ENCODE results near the gene SLC22A7.

DNA sequence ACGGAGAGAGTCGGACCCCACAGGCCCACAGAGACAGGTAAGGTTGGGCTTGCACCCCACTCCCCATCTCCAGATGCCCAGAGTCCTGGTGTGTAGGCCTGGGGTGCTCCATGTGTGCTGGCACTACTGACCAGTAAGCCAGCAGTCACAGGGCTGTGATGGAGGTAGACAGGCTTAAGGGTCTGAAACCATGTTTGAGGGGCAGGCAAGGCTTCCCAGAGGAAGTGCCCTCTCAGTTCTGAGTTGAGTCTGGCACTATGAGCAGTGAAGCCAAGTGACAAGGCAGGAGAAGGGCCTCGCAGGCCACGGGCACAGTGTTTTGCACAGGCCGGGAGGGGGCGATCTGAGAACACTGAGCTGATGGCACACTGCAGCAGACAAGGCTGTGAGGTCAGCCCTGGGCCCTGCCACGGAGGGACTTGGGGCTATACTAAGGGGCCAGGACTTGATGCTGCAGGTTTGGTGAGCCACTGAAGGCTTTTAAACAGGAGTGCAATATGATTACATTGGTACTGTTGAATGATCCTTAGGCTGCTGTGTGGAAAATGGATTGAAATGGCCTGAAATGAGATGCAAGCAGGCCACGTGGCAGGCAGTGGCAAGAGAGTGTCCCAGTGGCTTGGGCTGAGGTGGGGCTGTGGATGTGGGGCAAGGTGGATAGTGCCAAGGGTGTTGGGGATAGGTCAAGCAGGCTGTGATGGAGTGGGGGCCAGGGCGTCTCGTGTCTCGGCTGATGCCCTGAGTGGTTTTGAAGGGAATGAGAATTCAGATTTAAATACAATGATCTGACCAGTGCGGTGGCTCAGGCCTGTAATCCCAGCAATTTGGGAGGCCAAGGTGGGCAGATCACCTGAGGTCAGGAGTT lies 34.5 kb upstream of the SLC22A7 start:
- TF ChIP-seq EZH2 (optimal IDR thresholded peaks at IDR 0.05; ENCODE audit: low read depth, low read length): no peak
- TF ChIP-seq, protein P1, sequence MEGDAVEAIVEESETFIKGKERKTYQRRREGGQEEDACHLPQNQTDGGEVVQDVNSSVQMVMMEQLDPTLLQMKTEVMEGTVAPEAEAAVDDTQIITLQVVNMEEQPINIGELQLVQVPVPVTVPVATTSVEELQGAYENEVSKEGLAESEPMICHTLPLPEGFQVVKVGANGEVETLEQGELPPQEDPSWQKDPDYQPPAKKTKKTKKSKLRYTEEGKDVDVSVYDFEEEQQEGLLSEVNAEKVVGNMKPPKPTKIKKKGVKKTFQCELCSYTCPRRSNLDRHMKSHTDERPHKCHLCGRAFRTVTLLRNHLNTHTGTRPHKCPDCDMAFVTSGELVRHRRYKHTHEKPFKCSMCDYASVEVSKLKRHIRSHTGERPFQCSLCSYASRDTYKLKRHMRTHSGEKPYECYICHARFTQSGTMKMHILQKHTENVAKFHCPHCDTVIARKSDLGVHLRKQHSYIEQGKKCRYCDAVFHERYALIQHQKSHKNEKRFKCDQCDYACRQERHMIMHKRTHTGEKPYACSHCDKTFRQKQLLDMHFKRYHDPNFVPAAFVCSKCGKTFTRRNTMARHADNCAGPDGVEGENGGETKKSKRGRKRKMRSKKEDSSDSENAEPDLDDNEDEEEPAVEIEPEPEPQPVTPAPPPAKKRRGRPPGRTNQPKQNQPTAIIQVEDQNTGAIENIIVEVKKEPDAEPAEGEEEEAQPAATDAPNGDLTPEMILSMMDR (IDR thresholded peaks at IDR 0.05; ENCODE audit: low read length): peak; percentile 87
- no peak for TF ChIP-seq EZH2phosphoT487 (IDR thresholded peaks at IDR 0.05; ENCODE audit: low read length)
